ENCODE results near the gene RAVER2. TPM values are rescaled to one million over a fixed set of nuclear protein-coding genes. Genes with fewer than 3 reads are reported as not detected.

The RAVER2 gene
- total RNA-seq, 1 experiment from 2014 or later, result 12.8 TPM

- H3K27ac Mint-ChIP-seq (ENCODE audit: unreplicated experiment), result no peak overlapping the region
- CTCF ChIA-PET, result no interaction called here
- H3K27me3 Mint-ChIP-seq (ENCODE audit: unreplicated experiment), result no peaks in the 10 kb centered on the region
- H3K4me1 Mint-ChIP-seq (ENCODE audit: low read depth, unreplicated experiment), result peaks cover 20% of the 10 kb centered on the region
- no peak for TF ChIP-seq CTCF (IDR thresholded peaks at IDR 0.05; ENCODE audit: unreplicated experiment)
- no peak for DNase-seq
- BruUV-seq (replicated peaks), result no TSS peak
- H3K36me3 Mint-ChIP-seq (ENCODE audit: insufficient read depth, unreplicated experiment), result peaks cover 9% of the 10 kb centered on the region
- intact Hi-C loops (cut with micrococcal nuclease; ENCODE audit: unreplicated experiment), result no loop called here
- no peaks in the 10 kb centered on the region for H3K9me3 Mint-ChIP-seq (ENCODE audit: low read depth, unreplicated experiment)
- no peak overlapping the region for H3K4me3 Mint-ChIP-seq (ENCODE audit: low read depth, unreplicated experiment)
These were observed 5.2 kb downstream of the RAVER2 start for GRCh38 chr1:64750092-64750491.

DNA sequence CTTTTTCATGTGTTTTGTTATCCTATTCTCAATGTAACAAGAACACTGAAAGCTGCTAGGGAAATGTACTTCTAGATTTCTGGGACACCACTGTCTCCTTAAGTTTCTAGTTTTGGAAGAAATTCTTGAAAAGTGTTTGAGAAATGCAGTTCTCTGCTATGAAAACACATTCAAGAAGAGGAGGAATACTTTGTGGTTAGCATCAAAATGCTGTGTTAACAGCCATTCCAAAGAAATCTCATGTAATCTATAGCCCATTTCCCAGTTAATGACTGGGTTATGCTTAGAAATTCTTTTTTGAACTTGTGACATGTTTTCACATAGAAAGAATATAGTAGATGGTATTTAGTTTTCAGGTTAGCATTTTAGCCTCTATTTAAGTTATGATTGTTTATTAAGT, 6.0 kb downstream of the RAVER2 start:
- H3K27me3 Mint-ChIP-seq (ENCODE audit: unreplicated experiment), result no peaks in the 10 kb centered on the region
- intact Hi-C loops (cut with micrococcal nuclease; ENCODE audit: unreplicated experiment), result no loop called here
- CTCF ChIA-PET, result no interaction called here
- no peak overlapping the region for H3K4me3 Mint-ChIP-seq (ENCODE audit: low read depth, unreplicated experiment)
- TF ChIP-seq CTCF (IDR thresholded peaks at IDR 0.05; ENCODE audit: unreplicated experiment), result no peak
- H3K27ac Mint-ChIP-seq (ENCODE audit: unreplicated experiment), result no peak overlapping the region
- no peak for DNase-seq
- no TSS peak for BruUV-seq (replicated peaks)
- H3K9me3 Mint-ChIP-seq (ENCODE audit: low read depth, unreplicated experiment), result no peaks in the 10 kb centered on the region
- H3K36me3 Mint-ChIP-seq (ENCODE audit: insufficient read depth, unreplicated experiment), result peaks cover 1% of the 10 kb centered on the region
- H3K4me1 Mint-ChIP-seq (ENCODE audit: low read depth, unreplicated experiment), result peaks cover 28% of the 10 kb centered on the region

- no peaks in the 10 kb centered on the region for H3K27me3 Mint-ChIP-seq (ENCODE audit: unreplicated experiment)
- no peaks in the 10 kb centered on the region for H3K9me3 Mint-ChIP-seq (ENCODE audit: low read depth, unreplicated experiment)
- intact Hi-C loops (cut with micrococcal nuclease; ENCODE audit: unreplicated experiment), result no loop called here
- H3K36me3 Mint-ChIP-seq (ENCODE audit: insufficient read depth, unreplicated experiment), result no peaks in the 10 kb centered on the region
- CTCF ChIA-PET, result interaction anchor here (0.8 kb wide), 1 partner anchor 10 kb away, joined by 3 read pairs; the partner anchor contains the start of gene RAVER2
- peaks cover 34% of the 10 kb centered on the region for H3K4me1 Mint-ChIP-seq (ENCODE audit: low read depth, unreplicated experiment)
- no TSS peak for BruUV-seq (replicated peaks)
- DNase-seq, result no peak
- TF ChIP-seq CTCF (IDR thresholded peaks at IDR 0.05; ENCODE audit: unreplicated experiment), result no peak
- no peak overlapping the region for H3K27ac Mint-ChIP-seq (ENCODE audit: unreplicated experiment)
- no peak overlapping the region for H3K4me3 Mint-ChIP-seq (ENCODE audit: low read depth, unreplicated experiment)
These were observed 9.3 kb downstream of the RAVER2 start for GRCh38 chr1:64754173-64754572.

- peak; percentile 33 for DNase-seq
- Mint-ChIP-seq H3K27me3 (ENCODE audit: unreplicated experiment) (no peaks in the 10 kb centered on the region), H3K36me3 (ENCODE audit: insufficient read depth, unreplicated experiment) (no peaks in the 10 kb centered on the region), H3K9me3 (ENCODE audit: low read depth, unreplicated experiment) (no peaks in the 10 kb centered on the region), H3K27ac (ENCODE audit: unreplicated experiment) (peak overlapping the region; percentile 25), H3K4me3 (ENCODE audit: low read depth, unreplicated experiment) (peak overlapping the region; percentile 4), H3K4me1 (ENCODE audit: low read depth, unreplicated experiment) (peaks cover 34% of the 10 kb centered on the region)
- CTCF ChIA-PET, result interaction anchor here (1.0 kb wide), 1 partner anchor 162 kb away, joined by 3 read pairs; no protein-coding TSS in a partner anchor
- intact Hi-C loops (cut with micrococcal nuclease; ENCODE audit: unreplicated experiment), result loop anchor here (1.0 kb wide), 1 partner anchor 68 kb away; no protein-coding TSS in a partner anchor
- no TSS peak for BruUV-seq (replicated peaks)
- no peak for TF ChIP-seq CTCF (IDR thresholded peaks at IDR 0.05; ENCODE audit: unreplicated experiment)
These were observed 10.5 kb downstream of the RAVER2 start for GRCh38 chr1:64755361-64755760.

Measured in Calu3 (cell line).